SK-N-SH (cell line): ENCODE measurements around the gene SLC30A5. TPM values are rescaled to one million over a fixed set of nuclear protein-coding genes. Genes with fewer than 3 reads are reported as not detected.
A peak's percentile ranks its signal among the peaks of the same experiment; 100 is the strongest.
"Not testable (repeated sequence)": the region's sequence is repeated elsewhere in the genome, so short reads cannot be mapped to it uniquely, and the experiment has no call there.

Experiments used
- CTCF ChIA-PET: fragments of 300-600, 350-600 bp; formaldehyde crosslinking; extraction: SDS; loops from one replicate; lab custom pipeline; 2021; lab: Yijun Ruan, JAX
- POLR2A ChIA-PET: fragments of 350-600 bp; sonication (Branson Sonifier 250); formaldehyde crosslinking; extraction: SDS; loops from one replicate; lab custom pipeline; 2020; ENCODE audit warnings: antibody characterized with exemption, inconsistent platforms; lab: Yijun Ruan, JAX
- DNase-seq: peaks from one replicate; pipeline ENCODE4 v3.0.0; 2012
- H2AFZ ChIP-seq: fragments of 200-600 bp; sonication (generic); 2 replicates; pipeline ENCODE4 v1.8.1; 2016; ENCODE audit warnings: antibody characterized with exemption, mild to moderate bottlenecking, low read depth
- H3F3A ChIP-seq: fragments of 200-600 bp; sonication (generic); replicated peaks from 2 replicates; pipeline ENCODE3; 2016; ENCODE audit warnings: antibody characterized with exemption, mild to moderate bottlenecking; ENCODE audit not compliant: insufficient read depth
- H3K27ac ChIP-seq, 2 experiments: fragments of 200-500 bp in 1 of 2; fragments of 200-600 bp in 1 of 2; sonication (Bioruptor generic) in 1 of 2; sonication (generic), shearing (Covaris generic) in 1 of 2; 2 replicates each; pipeline versions ENCODE4 v1.5.1 to v1.6.1; 2014 to 2016; ENCODE audit warnings: low read depth in 2 of 2, inconsistent platforms in 1 of 2, low read length in 1 of 2, mild to moderate bottlenecking in 1 of 2, mixed read lengths in 1 of 2
- H3K27me3 ChIP-seq: fragments of 200-600 bp; sonication (generic), shearing (Covaris generic); 2 replicates; pipeline ENCODE4 v1.6.1; 2016; ENCODE audit warnings: mixed run types; ENCODE audit not compliant: insufficient read depth
- H3K36me3 ChIP-seq, 2 experiments: fragments of 200-500 bp in 1 of 2; fragments of 200-600 bp in 1 of 2; sonication (Bioruptor generic) in 1 of 2; sonication (generic) in 1 of 2; replicated peaks in 1 of 2; 2 replicates each; pipeline versions ENCODE3 to v1.5.1; 2014 to 2016; ENCODE audit warnings: low read length in 1 of 2, mild to moderate bottlenecking in 1 of 2; ENCODE audit not compliant: insufficient read depth in 2 of 2, control insufficient read depth in 1 of 2
- H3K4me1 ChIP-seq, 2 experiments: fragments of 200-500 bp in 1 of 2; fragments of 200-600 bp in 1 of 2; sonication (Bioruptor generic) in 1 of 2; sonication (generic), shearing (Covaris generic) in 1 of 2; 2 replicates each; pipeline versions ENCODE4 v1.5.1 to v1.6.1; 2014 to 2016; ENCODE audit warnings: low read depth in 1 of 2, low read length in 1 of 2, mixed run types in 1 of 2; ENCODE audit not compliant: insufficient read depth in 2 of 2, control insufficient read depth in 1 of 2
- H3K4me2 ChIP-seq: fragments of 200-600 bp; sonication (generic), shearing (Covaris generic); 2 replicates; pipeline ENCODE4 v1.6.1; 2017; ENCODE audit warnings: mixed run types
- H3K4me3 ChIP-seq, 2 experiments: fragments of 200-500 bp in 1 of 2; fragments of 200-600 bp in 1 of 2; sonication (Bioruptor generic) in 1 of 2; sonication (generic), shearing (Covaris generic) in 1 of 2; 2 replicates each; pipeline versions ENCODE4 v1.5.1 to v1.8.1; 2014 to 2016; ENCODE audit warnings: low read depth in 2 of 2, inconsistent platforms in 1 of 2, low read length in 1 of 2, mild to moderate bottlenecking in 1 of 2, mixed read lengths in 1 of 2, moderate library complexity in 1 of 2
- H3K79me2 ChIP-seq: fragments of 200-600 bp; sonication (generic); 2 replicates; pipeline ENCODE4 v1.8.1; 2017; ENCODE audit warnings: mild to moderate bottlenecking; ENCODE audit not compliant: insufficient read depth
- H3K9ac ChIP-seq: fragments of 200-600 bp; sonication (generic); 2 replicates; pipeline ENCODE4 v1.6.1; 2017; ENCODE audit warnings: mixed run types
- H3K9me2 ChIP-seq: fragments of 200-600 bp; sonication (generic); 2 replicates; pipeline ENCODE4 v1.6.1; 2017; ENCODE audit warnings: mixed run types
- H3K9me3 ChIP-seq: fragments of 200-600 bp; sonication (generic); 2 replicates; pipeline ENCODE4 v1.6.1; 2017; ENCODE audit warnings: mixed run types, mild to moderate bottlenecking, moderate library complexity
- H4K20me1 ChIP-seq: fragments of 200-600 bp; sonication (generic); 2 replicates; pipeline ENCODE4 v1.6.1; 2017; ENCODE audit warnings: mild to moderate bottlenecking, mixed run types; ENCODE audit not compliant: insufficient read depth
- EP300 ChIP-seq, 2 experiments: IDR thresholded peaks; 2 replicates each; pipeline versions ENCODE4 v1.4.0 to v1.6.1; 2012; ENCODE audit warnings: borderline replicate concordance in 1 of 2, low read depth in 1 of 2, low read length in 1 of 2
- MXI1 ChIP-seq: IDR thresholded peaks from 2 replicates; pipeline ENCODE4 v1.6.1; 2012; ENCODE audit warnings: mild to moderate bottlenecking, low read depth, low read length, improper control_type of control experiment
- TCF12 ChIP-seq: IDR thresholded peaks from 2 replicates; pipeline ENCODE4 v1.4.0; 2012
- WGBS: methylation state at CpG from one replicate; pipeline ENCODE4 v1.1.6; 2017; ENCODE audit warnings: low lambda C conversion rate; 5-methylcytosine and 5-hydroxymethylcytosine counted together
- polyA plus RNA-seq, 3 experiments: library from polyadenylated mRNA; depleted of rRNA; stranded (reverse); fragments of >200 nt; gene quantifications; 2 replicates each; pipeline ENCODE4 v1.2.3, GENCODE V29; 2012
- TF ChIP-seq, protein P1 (sequence below): IDR thresholded peaks from 2 replicates; pipeline ENCODE4; 2012

SLC30A5 gene
- polyA plus RNA-seq, 1 of the 3 experiments (the other 2 are of a cell fraction): 28.5 TPM

DNA sequence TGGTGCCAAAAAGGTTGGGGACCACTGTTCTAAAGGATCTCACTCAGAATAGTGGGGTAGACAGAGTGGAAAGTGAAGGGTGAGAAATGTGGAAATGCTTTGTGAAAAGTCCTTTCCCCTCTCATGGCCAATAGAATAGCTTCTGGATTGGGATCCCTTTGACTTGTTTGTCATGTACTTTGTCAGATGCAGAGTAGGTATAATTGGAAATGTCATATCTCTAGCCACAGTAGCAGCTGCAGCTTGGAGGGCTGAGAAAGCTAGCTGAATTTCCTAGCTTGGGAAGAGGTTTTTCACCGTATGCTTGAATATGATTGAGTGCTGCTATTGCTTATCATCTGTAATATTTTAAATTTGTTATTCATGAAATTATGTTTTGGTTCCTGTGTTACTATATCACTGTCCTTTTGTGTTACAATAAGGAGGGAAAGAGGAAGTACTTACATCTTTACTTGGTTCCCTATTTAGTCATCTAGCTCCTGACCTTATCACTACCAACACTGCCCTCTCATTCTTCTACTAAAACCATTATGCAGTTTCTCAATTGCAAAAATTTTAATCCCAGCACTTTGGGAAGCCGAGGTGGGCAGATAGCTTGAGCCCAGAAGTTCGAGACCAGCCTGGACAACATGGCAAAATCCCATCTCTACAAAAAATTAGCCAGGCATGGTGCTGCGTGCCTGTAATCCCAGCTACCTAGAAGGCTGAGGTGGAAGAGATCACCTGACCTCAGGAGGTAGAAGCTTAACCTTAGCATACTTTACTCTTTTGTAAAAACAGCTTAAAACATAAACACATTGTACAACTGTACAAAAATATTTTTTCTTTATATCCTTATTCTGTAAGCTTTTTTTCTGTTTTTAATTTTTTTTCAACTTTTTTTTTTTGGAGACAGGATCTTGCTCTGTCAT, 12.4 kb downstream of the SLC30A5 start:
- H3F3A ChIP-seq: peaks cover 5% of the 10 kb centered on the region
- H3K9ac ChIP-seq: no peak overlapping the region
- H3K36me3 ChIP-seq: peaks cover 56 to 76% of the 10 kb centered on the region in 2 experiments
- H3K79me2 ChIP-seq: peaks cover 22% of the 10 kb centered on the region
- CTCF ChIA-PET: interaction anchor here (4.1 kb wide), 1 partner anchor 13 kb away, joined by 14 read pairs; the partner anchor contains the start of gene SLC30A5
- no peak overlapping the region for H3K27ac ChIP-seq
- H3K9me3 ChIP-seq: no peaks in the 10 kb centered on the region
- 83% methylated on average over 4 of the region's 4 CpGs for WGBS
- H3K4me3 ChIP-seq: no peak overlapping the region
- H3K4me2 ChIP-seq: no peak overlapping the region
- POLR2A ChIA-PET: no interaction called here
- H3K4me1 ChIP-seq: no peaks in the 10 kb centered on the region
- H3K9me2 ChIP-seq: no peaks in the 10 kb centered on the region
- TF ChIP-seq EP300 (IDR thresholded peaks at IDR 0.05; ENCODE audit: borderline replicate concordance in 1 of 2, low read depth in 1 of 2, low read length in 1 of 2) (no peak), TCF12 (0 out of 2 replicates have a peak, but pooled peaks have one; percentile 11)
- DNase-seq: peak; percentile 16
- no peaks in the 10 kb centered on the region for H3K27me3 ChIP-seq
- no peak overlapping the region for H2AFZ ChIP-seq
- H4K20me1 ChIP-seq: no peaks in the 10 kb centered on the region

- H3K27me3 ChIP-seq, H3K79me2 ChIP-seq, H4K20me1 ChIP-seq, H3K27ac ChIP-seq, H3K9me3 ChIP-seq, H3K9ac ChIP-seq, H3F3A ChIP-seq, H3K4me2 ChIP-seq, H3K9me2 ChIP-seq, H3K4me3 ChIP-seq, POLR2A ChIA-PET, H2AFZ ChIP-seq, DNase-seq, H3K4me1 ChIP-seq: not testable (repeated sequence)
- WGBS: 94% methylated on average over 7 of the region's 7 CpGs
- H3K36me3 ChIP-seq: peaks cover 61 to 86% of the 10 kb centered on the region in 2 experiments
- CTCF ChIA-PET: interaction anchor here (4.1 kb wide), 1 partner anchor 15 kb away, joined by 14 read pairs; the partner anchor contains the start of gene SLC30A5
These were observed 14.6 kb downstream of the SLC30A5 start for GRCh38 chr5:69108367-69108766.

DNA sequence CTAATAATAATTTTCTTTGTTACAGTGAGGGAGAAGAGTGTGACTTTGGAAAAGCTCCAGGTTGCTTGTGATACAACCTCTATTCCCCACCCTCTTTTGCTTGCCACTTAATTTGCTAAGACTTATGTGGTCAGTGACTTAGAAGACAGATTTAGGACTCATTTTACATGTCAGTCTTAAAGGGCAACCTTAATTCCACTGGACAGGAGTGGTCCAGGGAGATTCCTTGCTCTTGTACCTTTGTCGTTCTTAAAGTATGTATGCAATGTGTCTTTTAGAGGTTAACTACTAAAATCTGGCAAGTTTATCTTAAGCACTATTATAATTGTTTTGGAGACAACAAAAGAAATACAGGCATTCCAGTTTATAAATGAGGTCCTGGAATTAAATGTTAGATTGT, 20.0 kb downstream of the SLC30A5 start:
- H3K4me1 ChIP-seq: no peaks in the 10 kb centered on the region; a peak in 1 of 4 replicates
- no peak overlapping the region for H2AFZ ChIP-seq
- H3K27me3 ChIP-seq: no peaks in the 10 kb centered on the region
- no peak for TF ChIP-seq MXI1
- TF ChIP-seq, protein P1, sequence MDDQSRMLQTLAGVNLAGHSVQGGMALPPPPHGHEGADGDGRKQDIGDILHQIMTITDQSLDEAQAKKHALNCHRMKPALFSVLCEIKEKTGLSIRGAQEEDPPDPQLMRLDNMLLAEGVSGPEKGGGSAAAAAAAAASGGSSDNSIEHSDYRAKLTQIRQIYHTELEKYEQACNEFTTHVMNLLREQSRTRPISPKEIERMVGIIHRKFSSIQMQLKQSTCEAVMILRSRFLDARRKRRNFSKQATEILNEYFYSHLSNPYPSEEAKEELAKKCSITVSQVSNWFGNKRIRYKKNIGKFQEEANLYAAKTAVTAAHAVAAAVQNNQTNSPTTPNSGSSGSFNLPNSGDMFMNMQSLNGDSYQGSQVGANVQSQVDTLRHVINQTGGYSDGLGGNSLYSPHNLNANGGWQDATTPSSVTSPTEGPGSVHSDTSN: peak; percentile 71
- no peaks in the 10 kb centered on the region for H4K20me1 ChIP-seq
- no peak for DNase-seq
- no peaks in the 10 kb centered on the region for H3K9me3 ChIP-seq
- no peak overlapping the region for H3K9ac ChIP-seq
- no peaks in the 10 kb centered on the region for H3K79me2 ChIP-seq
- POLR2A ChIA-PET: no interaction called here
- CTCF ChIA-PET: interaction anchor here (0.5 to 0.7 kb wide), 2 partner anchors 30 to 292 kb away, joined by 3 read pairs; no protein-coding TSS in a partner anchor
- peaks cover 14% of the 10 kb centered on the region for H3F3A ChIP-seq
- no peak overlapping the region for H3K4me2 ChIP-seq
- WGBS: 46% methylated on average over 1 of the region's 1 CpG
- H3K9me2 ChIP-seq: no peaks in the 10 kb centered on the region
- peaks cover 64 to 78% of the 10 kb centered on the region in 2 experiments for H3K36me3 ChIP-seq
- H3K27ac ChIP-seq: no peak overlapping the region
- no peak overlapping the region for H3K4me3 ChIP-seq
